GM10847 (cell line): ENCODE measurements around the gene DRD4.

ENCODE experiments used
- POLR2A ChIP-seq: IDR thresholded peaks from 2 replicates; pipeline ENCODE4 v1.6.1; 2011; ENCODE audit not compliant: insufficient read length; ENCODE audit errors: extremely low read depth

The DRD4 gene

DNA sequence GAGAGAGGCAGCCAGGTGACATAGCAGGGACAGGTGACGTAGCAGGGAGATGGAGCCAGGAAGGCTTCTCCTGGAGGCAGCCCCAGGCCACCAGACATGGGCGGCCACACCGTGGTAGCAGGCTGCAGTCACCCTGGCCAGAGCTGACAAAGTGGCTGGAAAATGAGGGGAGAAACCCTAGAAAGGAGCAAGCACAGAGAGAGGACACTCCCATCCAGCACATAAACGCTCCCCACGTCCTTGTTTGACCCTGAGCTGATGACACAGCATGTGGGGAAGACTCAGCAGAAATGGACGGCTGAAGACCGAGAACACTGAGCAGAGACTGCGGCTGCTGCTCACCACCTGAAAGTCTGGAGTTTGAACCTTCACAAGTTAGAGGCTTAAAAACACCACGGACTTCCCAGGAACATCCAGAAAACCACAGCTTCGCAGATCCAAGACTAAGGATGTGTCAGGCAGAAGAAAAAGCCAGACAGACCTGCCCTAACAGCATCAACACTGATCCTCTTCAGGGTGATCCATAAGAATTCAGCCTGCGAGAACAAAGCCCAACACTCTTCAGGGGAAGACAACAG is 28.7 kb downstream of the DRD4 start:
- TF ChIP-seq POLR2A = no peak

DNA sequence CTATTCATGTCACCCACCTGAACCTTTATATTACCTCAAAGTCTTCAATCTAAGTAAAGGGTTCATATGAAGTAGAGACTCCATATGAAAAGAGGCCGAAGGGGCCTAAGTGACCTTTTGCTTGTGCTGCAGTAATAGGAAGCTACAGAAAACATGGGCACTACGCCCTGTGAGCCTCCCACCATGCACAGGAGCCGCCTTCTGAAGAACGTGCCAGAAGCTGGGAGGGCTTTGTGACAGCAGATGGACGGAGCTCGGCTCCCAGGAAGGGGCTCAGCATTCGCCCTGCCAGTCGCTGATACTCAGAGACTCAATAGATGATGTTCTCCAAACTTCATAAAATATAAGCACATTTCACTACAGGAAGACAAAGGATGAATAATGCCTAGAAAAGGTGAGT is 36.8 kb downstream of the DRD4 start:
- no peak for TF ChIP-seq POLR2A

DNA sequence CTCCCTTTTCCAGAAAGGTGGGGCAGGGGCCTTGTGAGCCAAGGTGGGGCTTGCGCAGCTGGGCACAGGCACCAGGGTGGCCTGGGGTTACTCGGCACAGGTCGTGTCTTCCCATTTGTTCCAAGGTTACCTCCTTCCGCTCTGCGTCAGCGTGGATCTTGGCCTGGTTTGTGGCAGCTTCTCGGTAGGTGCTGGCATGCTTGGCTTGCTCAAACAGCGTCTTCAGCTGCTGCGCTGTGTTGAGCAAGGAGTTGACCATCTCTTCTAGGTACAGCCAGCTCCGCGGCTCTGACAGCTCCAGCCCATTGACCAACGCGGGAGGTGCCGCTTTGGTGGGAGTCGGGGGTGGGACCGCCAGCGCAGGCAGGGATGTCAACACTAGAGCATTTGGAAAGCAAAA is 37.3 kb downstream of the DRD4 start:
- TF ChIP-seq POLR2A = no peak

DNA sequence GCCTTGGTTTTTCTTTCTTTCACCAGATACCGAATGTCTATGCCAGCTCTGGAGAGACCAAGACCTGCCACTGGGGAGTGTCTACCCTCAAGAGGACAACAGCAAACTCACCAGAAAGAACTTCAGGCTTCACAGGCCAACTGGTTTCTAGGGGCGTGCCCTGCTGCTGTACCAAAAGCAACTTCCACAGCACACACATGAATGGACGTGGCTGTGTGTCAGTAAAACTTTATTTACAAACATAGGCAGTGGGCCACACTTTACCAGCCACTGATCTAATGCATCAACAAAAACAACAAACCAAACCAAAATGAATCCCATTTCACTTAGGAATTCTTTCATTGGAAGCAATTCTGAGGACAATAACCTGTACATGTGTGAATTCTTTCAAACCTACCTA is 41.2 kb downstream of the DRD4 start:
- no peak for TF ChIP-seq POLR2A

DNA sequence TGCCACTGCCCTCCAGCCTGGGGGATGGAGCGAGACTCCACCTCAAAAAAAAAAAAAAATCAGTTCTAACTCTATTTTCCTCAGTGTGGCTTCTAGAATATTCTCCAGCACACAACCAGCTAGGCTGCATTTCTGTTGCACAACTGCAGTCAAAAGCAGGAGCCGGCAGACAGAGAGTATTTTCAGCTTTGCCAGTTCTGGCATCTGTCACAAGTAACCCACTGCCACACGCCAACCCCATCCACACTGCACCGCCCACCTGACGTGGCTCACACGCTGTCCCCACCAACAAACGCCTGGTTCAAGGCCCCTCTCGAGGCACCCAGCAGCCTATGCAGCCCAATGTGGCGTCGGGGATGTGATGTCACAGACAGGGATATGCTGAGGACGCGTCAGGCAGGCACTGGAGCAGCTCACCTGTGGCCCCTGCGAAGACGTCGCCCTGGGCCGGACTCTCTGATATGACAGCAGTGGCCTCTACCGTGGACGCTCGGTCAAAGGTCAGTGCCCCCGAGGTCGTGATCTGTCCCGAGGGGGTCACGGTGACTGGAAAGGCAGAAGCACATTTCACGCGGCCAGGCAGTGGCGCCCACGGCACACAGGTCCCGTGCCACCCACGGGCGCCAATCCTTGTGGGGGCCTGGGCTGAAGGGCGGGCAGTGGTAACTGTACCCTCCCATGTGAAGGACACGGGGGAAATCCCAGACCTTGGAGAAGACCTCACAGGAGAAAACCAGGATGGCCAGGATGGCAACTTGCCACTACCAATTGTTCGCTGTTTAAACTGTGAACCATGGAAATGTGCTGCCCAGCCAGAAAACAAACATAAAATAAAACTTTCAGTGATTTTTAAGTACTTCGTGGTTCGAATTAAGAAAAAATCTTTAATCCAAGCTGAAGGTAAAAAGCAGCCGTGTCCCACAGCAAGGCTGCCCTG is 42.5 kb downstream of the DRD4 start:
- no peak for TF ChIP-seq POLR2A

DNA sequence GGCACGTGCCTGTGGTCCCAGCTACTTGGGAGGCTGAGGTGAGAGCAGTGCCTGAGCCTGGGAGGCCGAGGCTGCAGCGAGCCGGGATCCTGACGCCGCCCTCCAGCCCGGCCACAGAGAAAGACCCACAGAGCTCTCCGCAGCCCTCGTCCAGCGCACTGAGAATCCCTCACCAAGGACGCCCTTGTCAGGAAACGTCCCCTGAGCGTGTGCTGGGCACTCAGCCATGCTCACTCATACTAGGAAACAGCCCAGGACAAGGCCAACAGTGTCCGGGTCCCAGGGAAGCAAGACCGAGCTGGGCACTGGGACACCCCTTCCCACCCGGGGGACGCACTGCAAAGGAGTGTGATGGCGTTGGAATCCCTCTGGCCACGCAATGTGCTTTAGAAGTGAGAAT is 43.4 kb downstream of the DRD4 start:
- no peak for TF ChIP-seq POLR2A

DNA sequence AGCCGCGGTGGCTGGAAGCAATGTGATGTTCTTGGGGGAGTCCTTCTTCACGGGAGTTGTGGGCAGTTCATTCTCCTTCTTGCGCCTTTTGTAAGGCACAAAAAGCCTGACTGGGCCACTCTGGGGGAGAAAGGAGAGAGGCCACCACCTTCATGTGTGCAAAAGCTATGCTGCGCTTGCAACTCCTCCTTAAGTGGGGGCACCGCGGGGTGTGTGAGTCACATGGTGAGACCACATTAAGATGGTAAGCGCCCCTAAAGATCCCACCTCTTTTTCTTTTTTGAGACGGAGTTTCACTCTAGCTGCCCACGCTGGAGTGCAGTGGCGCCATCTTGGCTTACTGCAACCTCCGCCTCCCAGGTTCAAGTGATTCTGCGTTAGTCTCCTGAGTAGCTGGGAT is 43.9 kb downstream of the DRD4 start:
- TF ChIP-seq POLR2A = no peak

DNA sequence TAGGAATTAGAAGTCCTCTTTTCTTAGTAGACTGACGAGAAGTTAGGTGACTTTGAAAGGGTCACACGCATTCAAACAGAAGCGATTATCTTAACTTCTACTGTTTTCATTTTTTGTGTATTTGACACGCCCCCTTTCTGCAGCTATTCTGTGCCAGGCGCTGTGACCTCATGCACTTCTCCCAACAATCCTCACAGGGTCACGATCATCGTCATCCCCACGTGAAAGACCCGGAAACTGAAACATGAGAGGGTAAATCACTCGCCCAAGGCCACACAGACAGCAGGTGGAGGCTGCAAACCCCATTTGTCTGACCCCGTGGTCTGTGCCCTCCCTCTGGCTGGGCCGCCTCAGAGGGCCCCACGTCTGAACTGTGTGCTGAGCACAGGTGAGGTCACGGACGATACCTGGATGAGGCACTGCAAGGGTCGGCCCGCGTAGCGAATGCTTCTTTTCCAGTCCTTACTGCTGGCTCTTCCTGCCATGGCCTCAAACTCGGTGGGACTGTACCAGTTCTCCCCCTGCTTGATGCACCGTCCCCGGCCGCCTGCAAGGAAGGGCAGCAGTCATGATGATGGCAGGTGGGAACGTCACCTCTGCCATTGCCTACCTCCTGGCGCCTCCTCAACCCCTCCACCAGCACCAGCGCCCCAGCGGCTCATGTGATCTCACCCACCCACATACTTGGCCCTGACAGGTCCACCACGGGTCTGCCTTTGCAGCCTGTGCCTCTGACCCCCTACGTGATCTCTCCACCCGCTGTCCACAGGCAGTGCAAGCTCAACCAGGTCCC is 49.6 kb downstream of the DRD4 start:
- TF ChIP-seq POLR2A = no peak

DNA sequence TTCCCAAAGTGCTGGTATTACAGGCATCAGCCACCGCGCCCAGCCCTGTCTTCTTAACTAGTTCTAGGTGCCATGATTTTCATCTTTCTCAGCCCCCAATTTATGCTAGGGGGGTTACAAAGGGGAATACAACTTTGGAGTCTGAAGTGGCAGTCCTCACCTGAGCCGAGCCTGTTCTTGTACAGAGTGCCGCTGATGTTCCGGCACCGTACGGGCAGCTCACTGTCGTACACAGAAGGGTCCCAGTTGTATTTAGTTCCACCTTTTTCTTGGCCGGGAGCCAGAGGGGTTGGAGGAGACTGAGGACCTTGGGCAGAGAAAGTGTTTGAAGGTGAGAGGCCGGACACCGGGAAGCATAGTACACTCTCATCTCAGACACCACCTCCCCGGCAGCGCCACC is 50.7 kb downstream of the DRD4 start:
- no peak for TF ChIP-seq POLR2A

DNA sequence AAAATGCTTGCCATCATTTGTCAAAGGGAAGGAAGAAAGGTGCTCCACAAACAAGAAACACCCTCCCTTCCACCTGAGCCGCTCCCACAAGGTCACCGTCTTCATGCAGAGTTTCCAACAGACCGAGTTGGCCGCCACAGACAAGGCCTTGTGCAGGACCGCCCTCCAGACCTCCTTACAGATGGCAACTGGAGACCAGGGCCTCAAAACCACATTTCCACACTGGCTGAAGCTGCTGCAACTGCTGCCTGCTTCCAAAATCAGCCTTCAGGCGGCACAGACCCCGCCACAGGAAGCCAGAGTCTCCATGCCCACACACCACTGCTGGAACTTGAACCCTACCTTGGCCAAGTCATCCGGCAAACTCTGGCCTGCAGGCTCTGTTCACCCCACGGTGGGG is 51.6 kb downstream of the DRD4 start:
- no peak for TF ChIP-seq POLR2A

DNA sequence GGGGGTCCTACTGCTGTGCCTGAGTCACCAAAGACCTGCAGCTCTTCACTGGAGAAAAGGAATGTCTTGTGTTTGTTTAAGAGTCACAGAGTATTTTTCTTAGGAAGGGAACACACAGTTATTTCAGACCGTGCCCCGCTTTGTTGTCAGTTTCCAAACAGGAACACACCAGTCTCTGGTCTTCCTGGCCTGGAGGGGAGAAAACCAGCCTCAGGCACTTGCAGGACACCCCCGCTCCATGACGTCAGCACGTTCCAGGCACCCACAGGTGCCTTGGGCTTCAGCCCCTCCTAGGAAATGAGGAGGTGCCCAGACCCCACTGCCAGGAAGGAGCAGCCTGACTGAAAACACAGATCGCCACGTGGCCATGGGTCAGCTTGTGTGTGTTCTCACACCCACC is 52.6 kb downstream of the DRD4 start:
- TF ChIP-seq POLR2A = no peak
